ENCODE measurements around the gene SETSIP.

GRCh38 chr1:92096317-92096716 lies 21.1 kb upstream of the SETSIP start:
- TF ChIP-seq TAF1 (IDR thresholded peaks at IDR 0.05; ENCODE audit: low read depth, low read length): no peak
- no peak for TF ChIP-seq POLR2A (IDR thresholded peaks at IDR 0.05; ENCODE audit: low read depth, low read length)
- no peak for TF ChIP-seq POLR2AphosphoS5 (IDR thresholded peaks at IDR 0.05; ENCODE audit: low read depth, low read length)
